GM18873 (cell line): ENCODE data around the gene SLC41A3.

Experiments
- ATAC-seq: cut with Tn5 transposase; IDR thresholded peaks from one replicate; pipeline ENCODE4 v1.9.1; 2021; ENCODE audit warnings: mild to moderate bottlenecking, moderate library complexity, moderate number of reproducible peaks; ENCODE audit not compliant: unreplicated experiment, low FRiP score

Gene SLC41A3

DNA sequence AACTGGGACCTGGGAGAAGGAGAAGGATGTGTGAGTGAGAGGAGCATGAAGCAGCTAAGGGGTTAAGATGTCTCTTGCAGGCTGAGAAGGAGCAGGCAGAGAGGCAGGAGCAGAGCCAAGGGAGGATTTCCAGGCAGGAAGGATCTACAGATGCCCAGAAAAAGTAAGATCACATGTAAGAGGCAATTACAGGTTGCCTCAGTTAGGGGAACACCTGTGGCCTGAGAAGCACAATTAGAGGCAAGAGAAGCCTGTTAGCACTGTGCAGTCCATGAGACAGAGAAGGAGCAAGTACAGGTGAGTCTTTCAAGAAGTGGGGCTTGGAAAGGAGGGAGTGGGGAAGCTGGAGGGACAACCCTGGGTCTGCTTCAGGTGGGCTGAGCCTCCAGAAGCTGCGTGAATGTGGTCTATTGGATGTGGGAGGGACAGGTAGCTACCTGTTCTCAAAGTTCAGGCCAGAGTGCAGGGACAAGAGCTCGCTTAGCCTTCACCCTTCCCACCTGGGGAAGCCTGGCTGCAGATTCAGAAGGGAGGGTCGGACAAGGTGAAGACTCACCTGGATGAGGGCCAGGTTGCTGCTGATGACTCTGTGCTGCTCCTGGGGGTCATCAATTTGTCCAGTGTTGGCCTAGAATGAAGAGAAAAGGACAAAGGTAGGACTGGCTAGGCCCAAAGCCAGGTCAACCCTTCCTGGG lies 50.7 kb downstream of the SLC41A3 start:
- no peak for ATAC-seq

DNA sequence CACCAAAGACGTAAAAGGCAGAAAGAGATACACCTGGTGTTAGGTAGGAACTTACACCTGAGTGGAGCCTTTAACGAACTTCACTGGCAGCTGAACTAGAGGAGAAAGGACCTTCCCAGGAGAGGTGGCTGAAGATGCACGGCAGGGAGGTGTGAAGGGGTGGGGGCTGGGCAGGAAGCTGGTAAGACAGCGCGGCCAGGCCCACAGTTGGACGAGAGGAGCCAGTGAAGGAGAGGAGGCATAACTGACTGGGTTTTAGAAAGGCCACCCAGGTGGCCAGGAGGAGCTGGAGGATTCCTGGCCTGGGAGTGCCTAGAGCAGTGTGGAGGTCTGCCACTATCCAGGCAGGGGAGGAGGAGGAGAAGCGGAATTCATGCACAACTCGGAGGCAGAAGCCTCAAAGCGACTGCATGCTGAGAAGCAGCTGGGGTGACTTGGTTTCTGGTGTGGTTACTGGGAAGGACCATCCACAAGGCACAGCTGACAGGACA lies 51.9 kb downstream of the SLC41A3 start:
- no peak for ATAC-seq

DNA sequence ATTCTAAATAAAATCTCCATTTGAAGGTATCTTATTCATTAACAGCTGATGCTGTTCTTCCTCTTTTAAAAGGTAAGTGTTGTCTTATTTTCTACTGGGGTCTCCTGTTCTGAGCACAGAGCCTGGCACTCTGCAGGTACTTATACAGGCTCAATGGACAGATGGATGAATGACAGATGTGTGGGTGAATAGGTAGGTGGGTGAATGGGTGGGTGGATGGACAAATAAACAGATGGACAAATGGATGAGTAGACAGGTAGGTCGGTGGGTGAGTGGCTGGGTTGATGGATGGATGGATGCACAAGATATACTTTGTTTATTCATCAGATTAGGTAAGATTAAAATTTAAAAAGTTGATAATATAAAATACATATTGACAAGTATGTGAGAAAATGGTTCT lies 53.5 kb downstream of the SLC41A3 start:
- ATAC-seq = no peak

DNA sequence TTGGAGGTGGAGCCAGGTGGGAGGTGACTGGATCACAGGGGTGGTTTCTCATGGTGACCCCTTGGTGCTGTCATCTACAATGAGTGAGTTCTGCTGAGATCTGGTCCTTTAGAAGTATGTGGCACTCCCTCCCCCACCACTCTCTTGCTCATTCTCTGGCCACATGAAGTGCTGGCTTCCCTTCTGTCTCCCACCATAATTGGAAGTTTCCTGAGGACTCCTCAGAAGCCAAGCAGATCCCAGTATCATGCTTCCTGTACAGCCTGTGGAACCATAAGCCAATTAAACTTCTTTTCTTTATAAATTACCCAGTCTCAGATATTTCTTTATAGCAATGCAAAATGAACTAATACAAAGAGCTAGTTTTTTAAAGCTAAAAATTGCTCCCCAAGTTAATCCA lies 54.7 kb downstream of the SLC41A3 start:
- ATAC-seq = no peak

DNA sequence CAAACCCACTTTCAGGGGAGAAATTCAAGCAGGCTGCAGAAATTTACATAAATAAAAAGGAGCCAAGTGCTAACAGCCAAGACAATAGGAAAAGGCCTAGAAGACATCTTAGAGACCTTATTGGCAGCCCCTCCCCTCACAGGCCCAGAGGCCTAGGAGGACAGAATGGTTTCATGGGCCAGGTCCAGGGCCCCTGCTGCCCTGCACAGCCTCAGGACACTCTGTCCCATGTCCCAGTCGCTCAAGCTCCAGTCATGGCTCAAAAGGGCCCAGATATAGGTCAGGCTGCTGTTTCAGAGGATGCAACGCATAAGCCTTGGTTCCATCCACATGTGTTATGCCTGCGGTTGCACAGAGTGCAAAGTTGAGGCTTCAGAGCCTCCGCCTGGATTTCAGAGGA lies 55.8 kb downstream of the SLC41A3 start:
- ATAC-seq = no peak

DNA sequence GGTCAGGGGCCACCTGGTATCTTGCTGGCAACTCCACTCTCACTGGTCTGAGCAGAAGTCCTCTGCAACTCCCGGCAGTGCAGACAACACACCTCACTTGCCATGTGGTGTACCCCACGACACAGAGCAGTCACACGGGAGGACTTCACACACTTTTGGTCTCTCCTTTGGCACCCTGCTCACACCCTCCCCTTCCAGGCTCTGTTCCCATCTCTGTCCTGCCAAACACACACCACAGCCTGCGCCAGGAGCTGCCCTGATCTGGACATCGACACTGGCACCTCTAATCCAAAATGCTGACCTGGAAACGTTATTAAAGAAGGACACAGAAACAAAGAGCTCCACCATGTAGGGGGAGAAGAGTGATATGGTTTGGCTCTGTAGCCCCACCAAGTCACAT lies 57.2 kb downstream of the SLC41A3 start:
- no peak for ATAC-seq

DNA sequence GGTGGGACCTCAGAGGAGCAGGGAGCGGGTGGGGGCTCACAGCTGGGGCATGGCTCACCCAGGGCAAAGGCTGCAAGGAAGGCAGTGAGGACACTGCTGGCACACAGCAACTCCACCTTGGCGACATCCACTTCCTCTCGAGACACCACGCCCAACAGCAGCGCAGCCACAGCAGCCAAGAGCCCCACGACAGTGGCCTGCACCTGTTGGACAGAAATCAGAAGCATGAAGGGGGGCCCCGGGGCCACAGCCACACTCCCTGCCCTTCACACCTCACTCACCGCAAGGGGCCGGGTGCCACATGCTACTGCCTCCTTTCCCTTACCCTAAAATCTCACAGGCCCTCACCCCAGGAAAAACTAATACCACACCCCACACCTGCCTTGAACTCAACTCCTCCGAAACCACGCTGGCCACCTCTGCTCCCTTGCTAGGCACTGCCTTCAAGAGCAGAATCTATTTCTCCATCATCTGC lies 57.6 kb downstream of the SLC41A3 start:
- ATAC-seq = no peak

DNA sequence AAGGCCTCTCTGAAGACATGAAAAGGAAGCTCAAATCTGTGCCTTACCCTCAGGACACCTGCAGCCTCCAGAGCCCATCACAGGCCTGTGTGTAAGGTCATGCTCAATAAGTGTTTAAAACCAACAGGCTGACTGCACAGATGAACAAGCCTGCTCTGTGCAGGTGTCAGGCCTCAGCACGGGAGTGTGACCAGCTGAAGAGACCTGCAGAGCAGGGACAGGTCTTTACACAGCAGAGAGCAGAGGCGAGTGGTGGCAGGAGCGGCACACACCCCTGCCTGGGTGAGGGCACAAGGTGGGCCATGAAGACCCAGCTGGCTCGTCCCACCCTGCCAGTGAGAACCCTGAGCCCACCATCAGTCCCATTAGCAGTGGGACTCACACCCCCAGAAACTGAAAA lies 58.1 kb downstream of the SLC41A3 start:
- no peak for ATAC-seq

DNA sequence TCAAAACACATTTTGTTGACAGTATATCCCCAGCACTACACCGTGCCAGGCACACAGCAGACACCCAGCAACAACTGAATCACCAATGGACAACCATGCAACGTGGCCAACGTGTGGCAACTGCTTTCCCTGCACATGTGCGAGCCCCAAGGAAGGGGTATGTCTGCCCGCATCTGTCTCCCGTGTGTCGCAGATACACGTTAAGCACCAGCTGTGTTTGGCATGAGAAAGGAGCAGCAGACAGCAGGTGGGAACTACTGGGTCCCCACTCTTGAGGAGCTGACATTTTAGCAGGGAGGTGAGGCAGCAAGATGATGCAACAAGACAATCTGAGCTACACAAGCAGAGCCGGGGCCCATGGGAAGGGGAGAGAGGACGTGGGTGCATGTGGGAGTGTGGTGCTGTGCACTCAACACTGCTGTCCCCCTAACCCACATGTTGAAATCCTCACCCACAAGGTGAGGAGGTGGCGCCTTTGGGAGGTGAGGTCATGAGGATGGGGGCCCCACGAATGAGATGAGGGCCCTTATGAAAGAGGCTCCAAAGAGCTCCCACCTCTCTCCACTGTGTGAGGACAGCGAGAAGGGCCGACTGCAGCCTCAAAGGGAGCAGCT lies 58.7 kb downstream of the SLC41A3 start:
- no peak for ATAC-seq

DNA sequence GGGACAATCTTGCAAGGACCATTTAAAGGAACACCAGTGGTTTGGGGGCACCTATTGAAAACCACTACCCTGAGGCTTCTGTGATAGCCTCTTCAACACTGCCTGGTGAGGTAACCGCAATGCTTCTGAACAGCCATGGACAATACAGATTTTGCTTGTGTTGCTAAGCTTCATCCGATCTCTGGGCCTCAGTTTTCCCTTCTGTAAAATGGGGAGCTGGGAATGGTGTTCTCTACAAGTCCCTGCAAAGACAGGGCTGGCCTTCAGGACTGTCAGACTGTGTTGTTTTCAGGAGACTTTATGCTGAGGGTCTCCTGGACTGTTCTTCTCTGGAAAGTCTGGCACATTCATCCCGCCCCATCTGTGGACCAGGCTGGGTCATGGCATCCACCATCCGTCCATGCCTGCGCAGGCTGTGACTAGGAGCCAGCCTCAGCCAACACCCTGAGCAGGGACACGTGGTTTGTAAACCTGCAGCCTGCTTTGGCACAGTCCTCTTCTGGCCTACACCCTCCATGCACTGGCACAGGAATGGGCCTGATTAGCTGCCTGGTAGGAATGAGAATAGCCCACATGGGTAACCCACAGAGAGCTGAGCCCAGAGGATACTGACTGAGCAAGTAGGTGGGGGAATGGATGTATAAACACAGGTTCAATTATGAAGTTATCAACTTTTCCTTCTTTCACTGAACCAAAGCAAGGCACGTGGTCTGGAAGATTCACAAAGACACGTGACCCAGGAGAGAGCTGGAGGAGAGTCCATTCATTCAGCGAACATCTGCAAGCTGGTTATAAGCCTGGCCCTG lies 59.7 kb downstream of the SLC41A3 start:
- no peak for ATAC-seq

DNA sequence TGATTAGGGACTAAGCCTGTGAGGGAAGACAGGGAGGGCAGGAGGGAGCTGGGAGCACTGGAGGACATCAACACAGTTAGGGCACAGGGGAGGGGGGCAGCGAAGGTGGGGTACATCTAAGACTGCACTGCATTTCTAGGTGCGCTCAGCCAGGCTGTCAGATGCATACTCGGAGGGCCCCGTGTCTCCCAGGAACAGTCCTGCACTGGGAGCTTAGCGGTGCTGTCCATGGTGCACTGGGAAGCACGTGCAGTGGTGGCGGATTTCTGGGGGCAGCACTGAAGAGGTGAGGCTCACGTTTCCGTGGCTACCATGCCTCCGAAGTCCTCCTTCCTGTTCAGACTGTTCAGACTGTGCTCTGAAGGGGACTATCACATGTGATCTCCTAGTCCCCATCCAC lies 60.5 kb downstream of the SLC41A3 start:
- no peak for ATAC-seq

DNA sequence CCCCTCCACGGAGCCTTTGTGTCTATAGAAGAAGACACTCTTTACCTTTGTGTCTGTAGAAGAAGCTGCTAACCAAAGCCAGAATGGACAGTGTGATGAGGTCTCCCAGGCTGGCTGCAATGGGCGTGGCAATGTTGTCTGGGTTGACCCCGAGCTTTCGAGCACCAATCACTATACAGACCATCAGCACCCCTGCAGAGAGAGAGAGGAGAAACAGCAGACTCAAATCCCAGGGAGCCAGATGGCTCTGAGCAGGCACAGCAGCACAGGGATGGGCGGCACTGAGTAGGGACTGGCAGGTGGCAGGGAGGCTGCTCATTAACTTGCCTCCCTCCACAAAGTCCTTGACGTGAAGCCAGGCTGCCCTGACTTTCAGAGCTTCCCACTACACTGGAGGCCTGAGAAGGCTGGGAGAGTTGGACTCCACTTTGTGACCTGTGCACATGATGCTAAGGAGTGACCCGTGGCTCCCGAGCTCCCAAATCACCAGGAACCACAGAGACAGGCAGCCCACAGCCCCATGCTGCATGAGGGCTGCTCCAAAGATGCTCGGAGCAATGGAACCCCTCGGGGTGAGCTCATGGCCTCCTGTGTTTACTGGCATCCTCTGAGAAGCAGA lies 61.1 kb downstream of the SLC41A3 start:
- ATAC-seq = no peak

DNA sequence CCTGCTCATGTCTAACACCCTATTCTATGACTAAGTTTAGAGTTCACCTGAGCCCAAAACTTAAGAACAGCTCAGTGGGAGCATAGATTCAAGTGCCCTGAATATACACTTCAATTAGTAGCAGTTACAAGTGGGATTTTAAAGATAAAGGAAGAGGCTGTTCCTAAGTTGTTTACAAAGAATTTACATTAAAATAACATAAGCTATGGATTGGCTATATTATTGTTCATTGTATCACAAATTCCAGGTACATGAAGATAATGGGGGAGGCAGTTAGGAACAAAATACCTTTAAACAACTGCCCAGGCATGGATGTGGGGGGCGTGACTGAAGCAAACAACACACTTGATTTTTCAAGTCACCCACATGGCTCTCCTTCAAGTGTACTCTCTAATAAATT lies 62.2 kb downstream of the SLC41A3 start:
- no peak for ATAC-seq

DNA sequence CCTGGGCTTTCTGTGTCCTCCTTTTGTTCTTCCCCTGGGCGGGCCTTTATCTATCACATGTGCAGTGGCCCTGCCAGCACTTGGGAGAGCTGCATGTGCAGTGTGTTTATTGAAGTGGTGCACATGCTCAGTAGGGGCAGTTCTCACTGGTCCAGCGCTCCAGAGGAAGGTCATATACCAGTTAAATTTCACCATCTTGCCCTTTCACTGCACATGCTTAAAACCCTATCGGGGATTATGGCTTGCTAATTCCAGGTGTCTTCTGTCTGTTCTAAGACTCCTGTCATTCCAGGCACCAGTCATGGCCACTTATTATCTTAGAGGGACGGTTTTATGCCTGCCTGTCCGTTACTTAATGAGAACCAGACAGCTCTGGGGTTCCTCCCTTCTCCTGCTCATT lies 62.7 kb downstream of the SLC41A3 start:
- ATAC-seq = no peak

DNA sequence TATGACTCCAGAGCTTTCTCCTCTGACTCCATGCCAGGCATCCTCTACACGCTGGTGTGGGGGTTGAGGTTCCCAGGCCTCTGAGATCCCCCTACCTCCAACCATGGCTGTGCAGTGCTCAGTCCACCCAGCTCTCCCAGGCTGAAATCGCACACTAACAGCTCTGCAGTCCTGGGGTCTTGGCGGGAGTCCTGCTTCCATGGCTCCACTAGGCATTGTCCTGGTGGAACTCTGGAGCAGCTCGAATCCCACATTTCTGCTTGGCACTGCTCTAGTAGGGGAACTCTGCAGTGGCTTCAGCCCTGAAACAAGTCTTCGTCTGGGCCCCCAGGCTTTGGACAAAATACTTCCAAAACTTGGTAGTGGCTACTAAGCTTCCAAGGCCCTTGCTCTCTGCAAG lies 64.2 kb downstream of the SLC41A3 start:
- no peak for ATAC-seq

DNA sequence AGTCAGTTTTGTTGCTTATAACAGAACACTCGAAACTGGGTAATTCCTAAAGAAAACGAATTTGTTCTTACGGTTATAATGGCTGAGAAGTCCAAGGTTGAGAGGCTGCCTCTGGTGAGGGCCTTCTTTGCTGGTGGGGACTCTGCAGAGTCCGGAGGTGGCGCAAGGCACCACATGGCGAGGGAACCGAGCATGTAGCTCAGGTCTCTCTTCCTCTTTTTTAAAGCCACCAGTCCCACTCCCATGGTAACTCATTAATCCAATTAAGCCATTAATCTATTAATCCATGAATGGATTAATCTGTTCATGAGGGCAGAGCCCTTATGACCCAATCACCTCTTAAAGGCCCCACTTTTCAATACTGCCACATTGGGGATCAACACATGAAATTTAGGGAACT lies 64.9 kb downstream of the SLC41A3 start:
- no peak for ATAC-seq

DNA sequence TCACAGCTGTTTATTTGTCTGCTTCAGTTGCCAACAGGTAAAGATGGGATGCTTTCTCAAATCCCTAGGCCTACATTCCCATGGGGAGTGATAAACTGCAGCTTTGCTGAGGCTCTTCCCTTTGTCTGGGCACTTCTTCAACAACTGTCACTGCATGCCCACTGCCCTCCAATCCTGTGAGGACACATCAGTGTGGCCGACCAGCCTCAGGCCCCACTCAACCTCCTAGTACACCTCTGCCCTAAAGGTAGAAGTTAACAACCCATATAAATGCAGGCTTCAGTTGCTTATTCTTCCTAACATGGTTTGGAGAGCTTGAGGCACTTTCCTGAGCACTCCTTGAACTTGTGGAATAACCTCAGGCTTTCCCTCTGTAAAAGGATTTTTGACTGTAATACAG lies 65.4 kb downstream of the SLC41A3 start:
- no peak for ATAC-seq

DNA sequence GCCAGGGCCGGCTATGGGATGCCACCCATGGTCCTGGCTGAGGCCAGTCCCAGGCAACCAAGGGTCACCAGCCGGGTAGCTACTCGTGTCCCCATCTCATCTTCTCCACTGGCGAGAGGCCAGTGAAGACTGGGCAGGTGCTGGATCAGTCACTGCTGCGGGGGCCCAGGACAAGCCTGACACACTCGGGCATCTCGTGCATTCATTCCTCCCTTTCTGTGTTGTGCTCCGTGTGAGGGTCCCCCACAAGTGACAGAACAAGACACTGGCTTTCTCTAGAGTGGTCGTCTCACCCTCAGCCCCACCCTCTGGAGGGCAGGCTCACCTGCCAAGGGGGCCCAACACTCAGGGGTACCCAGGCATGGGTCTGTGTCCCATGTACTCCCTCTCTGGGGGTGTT lies 66.6 kb downstream of the SLC41A3 start:
- ATAC-seq = no peak

DNA sequence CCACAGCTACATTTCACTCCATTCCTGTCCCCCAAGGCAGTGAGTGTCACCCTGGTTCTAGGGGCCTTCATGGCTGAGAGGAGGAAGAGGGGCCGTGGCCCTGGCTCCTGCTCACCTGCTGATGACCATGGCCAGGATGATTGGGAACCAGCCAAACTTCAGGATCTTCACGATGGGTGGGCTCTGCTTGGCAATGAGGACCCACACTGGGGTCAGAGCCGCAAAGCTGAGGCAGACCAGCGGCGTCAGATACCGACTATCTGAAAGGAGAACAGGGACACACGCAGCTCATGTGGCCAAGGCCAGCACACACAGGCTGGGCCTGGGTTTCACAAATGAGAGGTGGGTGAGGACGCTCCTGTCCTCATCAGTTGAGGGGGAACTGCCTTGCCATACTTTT lies 67.3 kb downstream of the SLC41A3 start:
- ATAC-seq = no peak

DNA sequence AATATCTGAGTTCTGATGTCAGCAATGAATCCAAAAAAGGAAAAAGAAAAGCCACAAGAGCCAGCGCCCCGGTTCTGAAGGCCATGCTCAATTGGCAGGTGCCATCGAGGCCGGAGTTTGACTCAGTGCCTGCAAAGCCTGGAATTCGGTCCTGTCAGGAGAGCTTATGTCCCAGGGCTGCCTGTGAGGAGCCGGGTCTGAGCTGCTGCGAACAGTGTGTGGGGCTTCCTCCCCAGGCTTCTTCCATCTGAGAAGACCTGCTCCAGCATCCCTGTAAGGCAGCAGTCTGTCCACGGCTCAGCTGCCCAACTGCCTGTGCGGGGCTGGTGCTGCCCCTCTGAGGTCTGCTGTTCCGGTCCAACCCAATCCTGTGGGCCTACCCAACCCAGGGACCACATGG lies 68.8 kb downstream of the SLC41A3 start:
- ATAC-seq = no peak

DNA sequence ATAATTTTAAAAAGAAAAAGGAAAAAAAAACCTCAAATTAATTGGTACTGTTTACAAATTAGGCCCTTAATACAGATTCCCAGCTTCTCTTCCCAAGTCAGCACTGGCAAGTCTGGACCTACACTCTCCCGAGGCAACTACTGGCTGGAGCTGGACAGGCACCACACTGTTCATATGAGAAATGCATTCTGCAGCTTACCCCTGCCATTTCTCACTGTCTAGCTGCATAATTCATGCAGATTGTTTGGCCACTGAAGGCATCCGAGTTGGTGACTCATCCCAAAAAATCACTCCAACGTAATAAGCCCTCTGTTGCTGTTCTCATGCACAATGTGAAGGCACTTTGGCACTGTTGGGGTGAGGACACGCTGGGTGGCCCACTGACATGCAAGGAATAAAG lies 69.7 kb downstream of the SLC41A3 start:
- no peak for ATAC-seq
